Measurements from ENCODE around the gene PDIA6. TPM values are rescaled to one million over a fixed set of nuclear protein-coding genes. Genes with fewer than 3 reads are reported as not detected.

PDIA6 gene
- polyA plus RNA-seq, 1 donor: 328 TPM

DNA sequence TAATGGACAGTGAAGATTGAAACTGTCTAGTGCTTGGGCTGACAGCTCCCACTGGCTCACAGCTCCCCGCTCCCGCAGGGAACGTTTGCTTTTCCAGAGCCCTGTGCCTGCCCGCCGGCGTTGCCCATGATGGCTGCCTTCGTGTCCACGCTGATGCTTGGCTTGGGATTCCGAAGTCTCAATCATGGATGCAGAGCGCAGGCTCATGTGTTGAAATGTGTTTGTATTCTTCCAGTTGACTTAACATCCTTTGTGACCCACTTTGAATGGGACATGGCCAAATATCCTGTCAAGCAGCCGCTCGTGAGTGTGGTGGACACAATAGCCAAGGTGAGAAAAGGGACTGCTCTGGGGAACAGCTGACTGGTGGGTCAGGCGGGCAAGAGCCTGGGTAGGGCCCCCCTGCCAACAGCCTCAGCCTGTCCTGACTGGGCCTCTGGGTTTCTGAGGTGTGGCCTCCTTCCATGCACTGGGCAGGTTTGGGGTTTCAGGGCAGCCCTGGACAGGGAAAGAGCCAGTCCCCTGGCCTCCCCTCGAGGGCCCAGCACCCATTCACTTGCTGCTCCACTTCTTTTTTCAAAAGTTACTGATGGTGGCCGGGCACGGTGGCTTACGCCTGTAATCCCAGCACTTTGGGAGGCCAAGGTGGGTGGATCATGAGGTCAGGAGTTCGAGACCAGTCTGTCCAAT is 48.3 kb downstream of the PDIA6 start:
- DNase-seq: no peak

DNA sequence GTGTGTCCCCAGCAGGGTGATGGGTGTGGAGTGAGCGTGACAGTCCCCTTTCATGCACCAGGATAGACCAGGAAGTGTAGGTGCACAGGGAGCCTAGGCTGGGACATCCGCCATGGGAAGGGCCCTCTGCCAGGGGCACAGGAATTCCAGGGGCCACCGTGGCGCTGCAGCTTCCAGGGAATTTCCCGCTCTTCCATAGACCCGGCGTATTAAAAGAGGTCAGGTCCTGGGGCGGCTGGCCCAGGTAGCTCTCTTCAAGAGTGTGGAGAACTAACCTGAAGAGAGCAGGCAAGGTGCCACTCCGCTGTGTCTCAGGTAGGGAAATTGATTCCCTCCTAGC is 49.2 kb downstream of the PDIA6 start:
- no peak for DNase-seq

DNA sequence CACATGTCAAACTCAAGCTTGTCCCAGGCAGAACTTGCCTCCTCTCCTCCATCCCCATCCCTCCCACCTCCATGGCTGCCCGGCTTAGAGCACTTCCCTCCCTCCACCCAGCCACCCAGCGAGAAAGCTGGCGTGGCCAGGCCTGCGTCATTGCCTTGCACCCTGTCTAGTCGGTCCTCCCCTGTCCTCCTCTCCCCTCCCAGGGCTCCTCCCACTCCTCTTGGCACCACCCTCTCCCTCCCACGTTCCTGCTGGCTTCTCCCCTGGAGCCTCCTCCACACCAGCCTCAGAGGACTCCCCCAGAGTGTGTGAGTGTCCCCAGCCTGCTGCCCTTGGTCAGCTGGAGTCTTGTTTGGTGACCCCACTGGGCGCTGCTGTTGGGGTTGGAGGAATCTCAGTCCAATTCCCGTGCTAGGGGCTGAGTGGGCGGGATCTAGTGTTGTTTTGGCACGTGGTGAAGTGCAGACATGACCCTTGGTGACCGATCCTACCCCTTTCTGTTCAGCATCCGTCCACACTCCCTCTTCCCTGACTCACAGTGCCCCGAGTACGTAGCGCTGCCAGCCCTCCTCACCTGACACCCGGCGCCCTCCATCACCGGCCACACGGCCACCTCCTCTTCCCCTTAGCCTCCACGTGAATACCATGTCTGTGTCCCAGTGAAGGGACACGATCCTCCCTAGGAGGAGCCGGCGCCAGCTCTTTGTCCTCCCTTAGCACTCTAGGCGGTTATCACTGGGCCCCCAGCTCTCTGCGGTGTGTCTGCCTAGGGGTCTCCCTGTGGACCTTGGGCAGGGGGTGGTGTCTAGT is 49.7 kb downstream of the PDIA6 start:
- DNase-seq: peak; percentile 55

DNA sequence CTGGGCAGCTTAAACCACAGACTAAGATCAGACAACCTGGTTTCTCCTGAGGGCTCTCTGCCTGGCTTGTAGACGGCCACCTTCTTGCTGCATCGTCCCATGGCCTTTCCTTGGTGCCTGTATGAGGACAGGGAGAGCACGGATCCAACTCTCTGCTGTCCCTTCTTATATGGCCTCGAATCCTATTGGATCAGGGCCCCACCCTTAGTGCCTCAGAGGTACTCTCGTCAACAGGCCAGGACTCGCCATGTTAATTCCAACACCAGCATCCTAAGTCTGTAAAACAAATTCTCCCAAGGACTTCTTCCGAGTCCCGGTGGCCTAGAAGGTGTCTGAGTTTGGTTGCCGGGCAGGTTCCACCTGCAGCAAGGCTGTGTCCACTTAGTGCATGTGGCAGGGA is 51.0 kb downstream of the PDIA6 start:
- DNase-seq: no peak

GRCh38 chr2:10760794-10761504 is 51.6 kb downstream of the PDIA6 start:
- DNase-seq: no peak

DNA sequence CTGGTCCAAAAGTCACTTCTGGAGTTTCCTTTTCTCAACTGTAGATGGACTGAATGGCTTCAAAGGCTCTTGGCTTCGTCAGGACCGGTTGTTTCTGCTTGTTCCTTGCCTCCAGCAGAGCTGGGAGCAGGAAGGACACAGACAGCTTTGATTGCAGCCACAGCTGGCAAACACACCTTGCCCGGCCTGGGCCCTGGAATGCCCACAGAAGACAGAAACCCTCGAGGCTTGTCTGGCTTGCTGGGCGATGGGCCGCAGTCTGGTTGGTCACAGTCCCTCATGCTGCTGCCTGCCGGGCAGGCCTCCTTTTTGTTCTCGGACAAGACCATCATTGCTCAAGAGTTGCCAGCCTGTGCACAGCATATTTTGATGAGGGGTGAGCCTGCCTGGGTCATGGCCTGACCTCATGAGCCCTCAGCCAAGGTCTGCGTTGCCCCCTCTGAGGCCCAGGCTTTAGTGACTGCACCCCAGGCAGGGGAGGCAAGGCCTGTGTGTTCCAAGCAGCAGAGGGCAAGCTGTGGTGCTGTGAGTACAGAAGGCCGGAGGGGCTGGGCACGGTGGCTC is 53.4 kb downstream of the PDIA6 start:
- DNase-seq: no peak

- no peak for DNase-seq
These were observed 54.7 kb downstream of the PDIA6 start for GRCh38 chr2:10757814-10758286.

DNA sequence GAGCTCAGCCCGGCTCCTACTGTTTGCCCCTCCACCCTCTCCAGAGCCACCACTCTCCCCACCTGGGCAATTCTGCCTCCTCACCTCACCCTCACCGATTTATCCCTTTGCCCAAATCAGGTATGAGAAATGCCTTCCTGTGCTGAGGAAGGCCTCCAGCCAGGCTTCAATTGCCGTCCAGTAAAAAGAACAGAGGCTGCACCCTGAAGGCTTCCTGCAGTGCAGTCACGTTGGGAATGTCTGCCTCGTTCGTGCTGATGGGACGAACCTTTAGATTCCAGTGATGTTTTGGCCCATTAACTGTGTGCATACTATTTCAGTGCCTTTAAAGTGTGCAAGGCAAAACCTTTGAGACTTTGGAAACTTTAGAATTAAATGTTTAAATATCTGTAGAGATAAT is 57.0 kb downstream of the PDIA6 start:
- no peak for DNase-seq

- DNase-seq: no peak
These were observed 58.7 kb downstream of the PDIA6 start for GRCh38 chr2:10753876-10754275.

DNA sequence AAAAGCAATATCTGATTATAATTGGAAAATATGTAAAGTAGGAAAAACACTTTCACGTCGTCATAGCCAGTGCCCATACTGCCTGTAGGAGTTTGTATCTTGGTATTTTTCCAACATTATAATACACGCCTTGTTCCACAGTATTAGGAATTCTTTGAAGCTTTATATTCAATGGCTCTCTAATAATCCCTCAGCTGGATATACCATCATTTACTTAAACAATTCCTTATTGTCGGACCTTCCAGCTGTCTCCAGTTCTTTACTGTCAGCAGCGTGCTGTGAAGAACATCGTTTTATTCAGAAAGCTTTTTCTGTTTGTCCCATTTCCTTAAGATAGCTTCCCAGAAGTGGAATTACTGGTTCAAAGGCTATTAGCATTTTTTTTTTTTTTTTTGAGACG is 59.4 kb downstream of the PDIA6 start:
- no peak for DNase-seq

DNA sequence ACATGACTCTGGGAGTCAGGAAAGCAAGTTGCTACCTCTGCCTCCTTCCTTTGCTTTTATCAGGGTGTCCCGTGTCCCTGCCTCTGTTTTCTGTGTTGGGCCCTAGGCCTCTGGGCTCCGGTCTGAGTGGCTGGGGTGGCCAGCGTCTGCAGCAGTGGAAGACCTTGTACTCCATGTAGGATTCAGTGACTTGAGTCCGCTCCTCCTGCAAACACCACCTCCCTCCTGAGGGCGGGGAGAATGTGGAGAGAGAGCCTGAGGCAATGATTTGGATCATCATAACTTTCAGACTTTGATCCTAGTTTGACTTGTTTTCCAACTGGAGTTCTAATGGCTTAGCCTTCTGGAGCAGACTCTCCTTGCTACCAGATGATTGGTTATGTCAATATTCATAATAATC is 60.3 kb downstream of the PDIA6 start:
- DNase-seq: no peak

DNA sequence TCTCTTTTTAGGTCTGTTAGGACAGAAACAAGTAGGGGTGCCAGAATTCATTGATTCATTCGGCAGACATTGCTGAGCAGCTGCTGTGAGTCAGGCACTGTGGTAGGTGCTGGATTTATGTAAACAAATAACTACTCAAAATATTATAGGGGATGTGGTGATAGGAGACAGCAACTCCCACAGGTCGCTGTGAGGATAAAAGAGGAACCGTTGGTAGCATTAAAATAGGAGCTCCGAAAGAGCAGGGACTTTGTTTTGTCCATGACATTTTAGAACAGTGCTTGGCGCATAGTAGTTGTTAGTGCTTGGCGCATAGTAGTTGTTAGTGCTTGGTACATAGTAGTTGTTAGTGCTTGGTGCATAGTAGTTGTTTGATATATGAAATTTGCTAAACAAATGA is 62.0 kb downstream of the PDIA6 start:
- DNase-seq: no peak

DNA sequence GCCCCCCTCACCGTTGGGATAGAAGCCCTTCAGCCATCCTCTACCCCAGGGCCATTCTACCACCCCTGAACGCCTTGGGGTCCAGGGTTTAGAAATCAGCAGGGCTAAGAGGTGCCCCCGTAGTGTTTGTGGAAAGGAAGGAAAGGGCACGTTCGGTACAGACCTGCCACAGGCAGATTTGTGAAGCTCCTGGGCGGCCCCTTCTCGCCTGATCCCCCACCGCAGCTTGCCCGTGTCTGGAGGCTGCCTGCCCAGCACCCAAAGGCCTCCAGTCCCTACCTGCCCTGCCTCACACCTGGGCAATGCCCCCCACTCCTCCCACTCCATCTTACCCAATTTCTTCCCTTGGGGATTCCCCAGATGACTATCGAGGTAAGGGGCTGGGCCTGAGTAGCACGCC is 69.9 kb downstream of the PDIA6 start:
- DNase-seq: no peak

DNA sequence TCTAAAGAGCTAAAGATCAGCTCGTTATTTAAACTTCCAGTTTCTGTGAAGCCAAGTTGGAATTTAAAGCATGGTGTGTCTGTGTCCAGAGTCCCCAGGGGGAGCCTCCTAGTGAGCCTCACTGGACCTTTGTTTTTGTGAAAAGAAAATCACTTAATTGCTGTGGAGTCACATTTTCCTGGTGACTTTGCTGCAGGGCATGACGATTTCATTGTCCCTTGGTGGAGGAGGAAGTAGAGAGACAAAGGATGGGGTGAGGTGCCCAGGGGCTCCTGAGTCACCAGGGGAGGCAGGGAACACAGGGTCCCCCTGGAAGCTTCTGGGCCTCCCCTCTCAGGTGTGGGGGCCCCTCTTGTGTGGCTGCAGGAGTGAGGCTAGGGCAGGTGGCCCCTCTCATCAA is 71.4 kb downstream of the PDIA6 start:
- DNase-seq: no peak

DNA sequence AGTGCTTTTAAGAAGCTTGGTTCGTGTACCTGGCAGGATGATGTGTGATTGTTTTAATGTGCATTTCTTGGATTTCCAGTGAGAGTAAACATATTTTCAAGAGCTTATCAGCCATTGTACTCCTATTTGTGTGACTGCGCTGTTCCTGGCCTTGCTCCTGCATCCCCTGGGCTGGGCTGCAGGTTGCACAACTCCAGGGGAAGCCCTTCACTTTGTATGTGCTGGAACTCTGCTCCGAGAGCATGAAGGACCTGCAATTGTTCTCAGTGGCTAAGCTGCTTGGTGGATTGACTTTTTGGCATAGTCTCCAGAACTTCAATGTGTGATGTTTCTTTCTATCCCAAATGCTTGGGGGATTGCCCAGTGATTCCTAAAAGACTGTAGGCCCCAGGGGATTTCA is 72.4 kb downstream of the PDIA6 start:
- no peak for DNase-seq

- no peak for DNase-seq
These were observed 74.4 kb downstream of the PDIA6 start for GRCh38 chr2:10738192-10738591.

- no peak for DNase-seq
These were observed 78.6 kb downstream of the PDIA6 start for GRCh38 chr2:10733980-10734379.

DNA sequence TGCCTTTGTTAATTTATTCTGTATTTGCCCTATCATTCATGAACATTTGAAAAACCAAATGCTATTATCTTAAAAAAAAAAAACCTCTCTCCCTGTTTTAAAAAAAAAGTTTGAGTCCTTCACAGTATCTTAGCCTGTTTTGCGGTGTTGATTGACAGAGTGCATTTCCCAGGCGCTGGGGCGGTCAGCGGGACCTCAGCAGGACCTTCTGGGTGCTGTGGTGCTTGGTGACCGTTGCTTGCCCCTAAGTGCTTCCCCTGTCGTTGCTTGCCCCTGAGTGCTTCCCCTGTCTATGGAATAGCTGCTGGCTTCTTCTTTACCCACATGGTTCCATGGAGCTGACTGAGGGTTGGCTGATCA is 79.0 kb downstream of the PDIA6 start:
- no peak for DNase-seq

Other genes starting within 250 kb of the PDIA6 start
- gene NOL10, start 122.8 kb downstream of the PDIA6 start, polyA plus RNA-seq (ENCODE audit: insufficient read length): 32.1 TPM
- 8.1 TPM for gene ATP6V1C2, start 91.2 kb downstream of the PDIA6 start, polyA plus RNA-seq (ENCODE audit: insufficient read length)
- 0.95 TPM for gene KCNF1, start 99.1 kb upstream of the PDIA6 start, polyA plus RNA-seq (ENCODE audit: insufficient read length)

Data from left kidney (tissue), 2 donors.